GM23338 (cell line): ENCODE results near the gene GALC. TPM values are rescaled to one million over a fixed set of nuclear protein-coding genes. Genes with fewer than 3 reads are reported as not detected.

Experiments
- REST ChIP-seq: IDR thresholded peaks from one replicate; pipeline ENCODE4 v1.6.1; 2018; ENCODE audit warnings: antibody characterized with exemption; ENCODE audit not compliant: unreplicated experiment
- STAT1 ChIP-seq: IDR thresholded peaks from one replicate; pipeline ENCODE4 v1.6.1; 2016; ENCODE audit warnings: antibody characterized with exemption; ENCODE audit not compliant: unreplicated experiment
- ZNF462 ChIP-seq: fragments of 250-450 bp; sonication (Bioruptor Pico); IDR thresholded peaks from 2 replicates; pipeline ENCODE4 v1.5.0; 2020; ENCODE audit warnings: mild to moderate bottlenecking, moderate library complexity
- polyA plus RNA-seq: library from polyadenylated mRNA; unstranded; fragments of >200 nt; fragmentation: Nextera tagmentation; extraction: Ambion mirVana; gene quantifications from 2 replicates; pipeline ENCODE4 v1.2.1, GENCODE V29; 2016
- total RNA-seq: library from RNA; depleted of rRNA; stranded (reverse); fragments of >200 nt; shearing (Covaris generic); gene quantifications from 2 replicates; pipeline ENCODE4 v1.2.3, GENCODE V29; 2014

GALC gene
- total and polyA plus RNA-seq, 2 experiments from 2014 or later, result 3.4 to 12.9 TPM

GRCh38 chr14:87898301-87898700 is 94.7 kb downstream of the GALC start (continued):
- TF ChIP-seq REST (no peak), STAT1 (no peak), ZNF462 (CRISPR knock-in tag) (no peak)
